Karpas-422 (cell line): ENCODE results near the gene NIN. TPM values are rescaled to one million over a fixed set of nuclear protein-coding genes. Genes with fewer than 3 reads are reported as not detected.
"Not testable (repeated sequence)": the region's sequence is repeated elsewhere in the genome, so short reads cannot be mapped to it uniquely, and the experiment has no call there.

Experiments used
- DNase-seq: peaks from one replicate; pipeline ENCODE4 v3.0.0-alpha.2; 2015
- H2AFZ ChIP-seq: fragments of 200-600 bp; sonication (generic); 2 replicates; pipeline ENCODE4 v1.6.1; 2014; ENCODE audit warnings: antibody characterized with exemption, low read length, mixed read lengths
- H3K27ac ChIP-seq: fragments of 200-600 bp; sonication (generic); 2 replicates; pipeline ENCODE4 v1.5.1; 2014; ENCODE audit warnings: mild to moderate bottlenecking, low read length, moderate library complexity
- H3K27me3 ChIP-seq: fragments of 200-600 bp; sonication (generic); 2 replicates; pipeline ENCODE4 v1.6.1; 2014; ENCODE audit warnings: low read length, mixed read lengths
- H3K36me3 ChIP-seq: fragments of 200-600 bp; sonication (generic); 2 replicates; pipeline ENCODE4 v1.6.1; 2014; ENCODE audit warnings: low read length, mixed read lengths; ENCODE audit not compliant: insufficient read depth
- H3K4me1 ChIP-seq: fragments of 200-600 bp; sonication (generic); 2 replicates; pipeline ENCODE4 v1.6.1; 2014; ENCODE audit warnings: mild to moderate bottlenecking, low read length, mixed read lengths
- H3K4me2 ChIP-seq: fragments of 200-600 bp; sonication (generic); 2 replicates; pipeline ENCODE4 v1.6.1; 2014; ENCODE audit warnings: low read length, low read depth, mild to moderate bottlenecking; ENCODE audit not compliant: poor library complexity, severe bottlenecking
- H3K4me3 ChIP-seq: fragments of 200-600 bp; sonication (generic); 2 replicates; pipeline ENCODE4 v1.5.1; 2014; ENCODE audit warnings: mild to moderate bottlenecking, antibody characterized with exemption, low read length, mixed read lengths
- H3K79me2 ChIP-seq: fragments of 200-600 bp; sonication (generic); 2 replicates; pipeline ENCODE4 v1.6.1; 2014; ENCODE audit warnings: mild to moderate bottlenecking, low read length, mixed read lengths
- H3K9ac ChIP-seq: fragments of 200-600 bp; sonication (generic); 2 replicates; pipeline ENCODE4 v1.6.0; 2014; ENCODE audit warnings: low read length
- H3K9me2 ChIP-seq: fragments of 200-600 bp; sonication (generic), shearing (Covaris generic); replicated peaks from 2 replicates; pipeline ENCODE4 v1.6.0; 2014; ENCODE audit warnings: mild to moderate bottlenecking, low read length, moderate library complexity; ENCODE audit not compliant: insufficient read depth
- H3K9me3 ChIP-seq: fragments of 300-700, 200-600 bp; sonication (generic); 2 replicates; pipeline ENCODE4 v1.6.1; 2014; ENCODE audit warnings: low read length, mixed read lengths
- H4K20me1 ChIP-seq: fragments of 200-600 bp; sonication (generic); 2 replicates; pipeline ENCODE4 v1.6.1; 2014; ENCODE audit warnings: mild to moderate bottlenecking, antibody characterized with exemption, low read length, low read depth; ENCODE audit not compliant: insufficient read depth
- total RNA-seq: library from RNA; depleted of rRNA; stranded (reverse); fragments of >200 nt; shearing (Covaris generic); gene quantifications from 2 replicates; pipeline ENCODE4 v1.2.3, GENCODE V29; 2014; ENCODE audit warnings: low replicate concordance

The NIN gene
- total RNA-seq, 1 experiment from 2014 or later = 59.4 TPM

DNA sequence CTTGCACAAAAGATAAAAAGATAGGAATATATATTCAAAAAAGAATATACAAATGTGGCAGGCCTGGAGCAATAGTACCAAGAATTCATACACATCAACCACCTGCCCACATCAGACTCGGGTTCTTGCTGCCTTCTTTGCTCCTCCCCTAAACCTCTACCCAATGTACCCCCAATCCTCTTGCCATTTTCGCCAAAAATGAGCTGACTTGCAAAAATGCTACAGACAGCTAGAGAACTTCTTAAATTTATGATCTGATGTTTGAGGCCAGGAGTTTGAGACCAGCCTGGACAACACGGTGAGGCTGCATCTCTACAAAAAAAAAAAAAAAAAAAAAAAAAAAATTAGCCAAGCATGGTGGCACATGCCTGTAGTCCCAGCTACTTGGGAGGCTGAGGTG lies 119.9 kb downstream of the NIN start:
- Histone ChIP-seq H3K9ac (no peak overlapping the region), H3K4me1 (no peaks in the 10 kb centered on the region), H3K9me2 (no peaks in the 10 kb centered on the region), H3K79me2 (no peaks in the 10 kb centered on the region), H3K27ac (no peak overlapping the region), H3K4me3 (no peak overlapping the region), H3K36me3 (no peaks in the 10 kb centered on the region), H2AFZ (no peak overlapping the region), H3K9me3 (no peaks in the 10 kb centered on the region), H3K4me2 (no peak overlapping the region), H3K27me3 (no peaks in the 10 kb centered on the region), H4K20me1 (no peaks in the 10 kb centered on the region)
- no peak for DNase-seq

DNA sequence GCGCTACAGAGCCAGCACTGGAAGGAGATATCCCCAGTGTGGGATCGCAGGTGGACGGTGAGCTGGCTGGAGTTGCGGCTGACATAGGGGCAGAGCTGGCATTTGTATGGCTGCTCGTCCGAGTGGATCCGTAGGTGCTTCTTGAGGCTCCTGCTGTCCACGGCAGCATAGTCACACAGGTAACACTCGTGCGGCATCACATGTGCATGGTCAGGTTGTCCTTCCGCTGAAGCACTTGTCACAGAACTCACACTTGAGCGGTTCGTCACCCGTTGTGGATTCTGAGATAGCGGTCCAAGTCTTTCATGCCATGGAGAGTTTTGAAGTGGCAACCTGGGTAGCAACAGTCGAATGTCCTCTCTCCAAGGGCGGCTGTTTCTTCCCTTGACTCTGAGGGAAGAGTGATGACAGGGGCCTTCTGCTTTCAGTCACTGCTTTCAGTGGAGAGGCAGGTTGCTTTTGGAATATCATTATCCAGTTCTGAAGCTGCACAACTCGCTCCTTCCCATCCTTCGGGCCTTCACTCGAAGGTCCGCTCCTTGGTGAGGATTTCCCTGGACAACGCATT lies 125.9 kb downstream of the NIN start:
- Histone ChIP-seq H3K4me3 (no peak overlapping the region), H3K79me2 (no peaks in the 10 kb centered on the region), H3K27ac (no peak overlapping the region), H3K4me1 (no peaks in the 10 kb centered on the region), H3K27me3 (no peaks in the 10 kb centered on the region), H3K9me3 (no peaks in the 10 kb centered on the region), H3K9ac (no peak overlapping the region), H3K36me3 (no peaks in the 10 kb centered on the region), H4K20me1 (no peaks in the 10 kb centered on the region), H2AFZ (no peak overlapping the region), H3K9me2 (no peaks in the 10 kb centered on the region), H3K4me2 (no peak overlapping the region)
- no peak for DNase-seq

GRCh38 chr14:50704454-50705010 lies 126.4 kb downstream of the NIN start:
- no peaks in the 10 kb centered on the region for H4K20me1 ChIP-seq
- no peaks in the 10 kb centered on the region for H3K4me1 ChIP-seq
- no peaks in the 10 kb centered on the region for H3K27me3 ChIP-seq
- DNase-seq = no peak
- no peak overlapping the region for H3K9ac ChIP-seq
- H3K79me2 ChIP-seq = no peaks in the 10 kb centered on the region
- H3K4me3 ChIP-seq = no peak overlapping the region
- H2AFZ ChIP-seq = no peak overlapping the region
- H3K36me3 ChIP-seq = no peaks in the 10 kb centered on the region
- no peaks in the 10 kb centered on the region for H3K9me2 ChIP-seq
- H3K4me2 ChIP-seq = no peak overlapping the region
- H3K27ac ChIP-seq = no peak overlapping the region
- H3K9me3 ChIP-seq = no peaks in the 10 kb centered on the region

DNA sequence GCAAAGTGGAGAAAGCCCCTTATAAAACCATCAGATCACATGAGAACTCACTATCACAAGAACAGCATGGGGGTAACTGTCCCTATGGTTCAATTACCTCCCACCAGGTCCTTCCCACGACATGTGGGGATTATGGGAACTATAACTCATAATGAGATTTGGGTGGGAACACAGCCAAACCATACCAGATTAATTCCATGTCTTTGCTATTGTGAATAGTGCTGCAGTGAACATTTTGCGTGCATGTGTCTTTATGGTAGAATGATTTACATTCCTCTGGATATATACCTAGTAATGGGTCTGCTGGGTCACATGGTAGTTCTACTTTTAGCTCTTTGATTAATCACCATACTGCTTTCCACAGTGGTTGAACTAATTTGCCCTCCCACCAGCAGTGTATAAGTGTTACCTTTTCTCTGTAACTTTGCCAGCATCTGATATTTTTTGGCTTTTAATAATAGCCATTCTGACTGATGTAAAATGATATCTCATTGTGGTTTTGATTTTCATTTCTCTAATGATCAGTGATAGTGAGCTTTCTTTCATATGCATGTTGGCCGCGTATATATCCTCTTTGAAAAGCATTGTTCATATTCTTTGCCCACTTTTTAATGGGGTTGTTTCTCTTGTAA lies 133.2 kb downstream of the NIN start:
- Histone ChIP-seq H3K27me3 (no peaks in the 10 kb centered on the region), H3K36me3 (no peaks in the 10 kb centered on the region), H3K4me2 (no peak overlapping the region), H3K4me3 (no peak overlapping the region), H3K9me2 (no peaks in the 10 kb centered on the region), H2AFZ (no peak overlapping the region), H4K20me1 (no peaks in the 10 kb centered on the region), H3K9me3 (no peaks in the 10 kb centered on the region), H3K9ac (no peak overlapping the region), H3K79me2 (no peaks in the 10 kb centered on the region), H3K27ac (no peak overlapping the region), H3K4me1 (no peaks in the 10 kb centered on the region)
- no peak for DNase-seq

DNA sequence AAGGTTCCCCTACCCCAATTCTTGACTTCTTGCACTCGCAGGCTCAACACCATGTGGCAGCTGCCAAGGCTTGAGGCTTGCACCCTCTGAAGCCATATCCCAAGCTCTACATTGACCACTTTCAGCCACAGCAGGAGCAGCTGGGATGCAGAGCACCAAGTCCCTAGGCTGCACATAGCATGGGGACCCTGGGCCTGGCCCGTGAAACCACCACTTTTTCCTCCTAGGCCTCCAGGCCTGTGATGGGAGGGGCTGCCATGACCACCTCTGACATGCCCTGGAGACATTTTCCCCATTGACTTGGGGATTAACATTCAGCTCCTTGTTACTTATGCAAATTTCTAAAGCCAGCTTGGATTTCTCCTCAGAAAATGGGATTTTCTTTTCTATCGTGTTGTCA lies 136.7 kb downstream of the NIN start:
- DNase-seq, H3K27me3 ChIP-seq, H3K4me1 ChIP-seq, H3K36me3 ChIP-seq, H3K4me3 ChIP-seq, H3K9me2 ChIP-seq, H4K20me1 ChIP-seq, H3K9ac ChIP-seq, H2AFZ ChIP-seq, H3K27ac ChIP-seq, H3K9me3 ChIP-seq, H3K79me2 ChIP-seq, H3K4me2 ChIP-seq: not testable (repeated sequence)

GRCh38 chr14:50688875-50689274 lies 142.1 kb downstream of the NIN start:
- Histone ChIP-seq H3K4me1 (no peaks in the 10 kb centered on the region), H3K27ac (no peak overlapping the region), H3K36me3 (no peaks in the 10 kb centered on the region), H4K20me1 (no peaks in the 10 kb centered on the region), H3K4me2 (no peak overlapping the region), H3K9ac (no peak overlapping the region), H3K79me2 (no peaks in the 10 kb centered on the region), H3K4me3 (no peak overlapping the region), H3K27me3 (no peaks in the 10 kb centered on the region), H3K9me3 (peaks cover 7% of the 10 kb centered on the region; the same call in 1 of the 2 replicates), H3K9me2 (no peaks in the 10 kb centered on the region), H2AFZ (no peak overlapping the region)
- DNase-seq = no peak

DNA sequence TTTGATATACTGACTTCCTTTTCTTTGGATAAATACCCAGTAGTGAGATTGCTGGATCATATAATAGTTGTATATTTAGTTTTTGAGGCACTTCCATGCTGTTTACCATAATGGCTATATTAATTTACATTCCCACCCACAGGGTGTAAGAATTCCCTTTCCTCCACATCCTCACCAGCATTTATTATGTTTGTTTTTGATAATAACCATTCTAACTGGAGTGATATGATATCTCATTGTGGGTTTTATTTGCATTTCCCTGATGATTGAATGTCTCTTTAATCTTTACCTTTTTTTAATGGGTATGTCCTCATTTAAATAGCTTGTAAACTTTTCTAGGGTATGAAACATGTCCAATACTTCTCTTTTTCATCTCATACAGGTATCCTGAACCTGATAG lies 151.3 kb downstream of the NIN start:
- no peaks in the 10 kb centered on the region for H3K36me3 ChIP-seq
- no peaks in the 10 kb centered on the region for H3K9me3 ChIP-seq
- H2AFZ ChIP-seq = no peak overlapping the region
- H3K4me3 ChIP-seq = no peak overlapping the region
- H3K4me2 ChIP-seq = no peak overlapping the region
- H3K4me1 ChIP-seq = peaks cover 11% of the 10 kb centered on the region
- H3K79me2 ChIP-seq = no peaks in the 10 kb centered on the region
- DNase-seq = no peak
- H3K27me3 ChIP-seq = no peaks in the 10 kb centered on the region
- H3K9me2 ChIP-seq = no peaks in the 10 kb centered on the region
- no peak overlapping the region for H3K9ac ChIP-seq
- H4K20me1 ChIP-seq = no peaks in the 10 kb centered on the region
- H3K27ac ChIP-seq = no peak overlapping the region

DNA sequence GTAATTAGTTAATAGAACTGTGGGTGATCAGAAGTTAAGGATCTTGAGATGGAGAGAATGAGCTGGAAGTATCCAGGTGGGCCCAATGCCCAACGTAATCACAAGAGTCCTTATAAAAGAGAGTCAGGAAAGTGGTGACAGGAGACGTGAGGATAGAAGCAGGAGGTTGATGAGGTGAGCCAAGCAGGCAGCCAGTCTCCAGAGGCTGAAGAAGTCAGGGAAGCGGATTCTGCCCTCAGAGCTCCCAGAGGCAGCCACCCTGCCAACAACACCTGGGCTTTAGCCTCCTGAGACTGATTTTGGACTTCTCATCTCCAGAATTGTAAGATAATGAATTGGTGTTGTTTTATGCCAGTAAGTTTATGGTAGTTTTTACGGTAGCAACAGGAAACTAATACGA lies 152.8 kb downstream of the NIN start:
- Histone ChIP-seq H3K9ac (no peak overlapping the region), H3K36me3 (no peaks in the 10 kb centered on the region), H3K4me1 (peaks cover 11% of the 10 kb centered on the region), H2AFZ (no peak overlapping the region), H3K27me3 (no peaks in the 10 kb centered on the region), H3K79me2 (no peaks in the 10 kb centered on the region), H3K9me3 (no peaks in the 10 kb centered on the region), H4K20me1 (no peaks in the 10 kb centered on the region), H3K27ac (no peak overlapping the region), H3K9me2 (no peaks in the 10 kb centered on the region), H3K4me2 (no peak overlapping the region), H3K4me3 (no peak overlapping the region)
- no peak for DNase-seq
